ENCODE measurements around the gene SMARCB1. TPM values are rescaled to one million over a fixed set of nuclear protein-coding genes. Genes with fewer than 3 reads are reported as not detected.

Gene SMARCB1
- total and polyA plus RNA-seq, 2 of the 4 experiments (the other 2 are of a cell fraction) = 110 to 159 TPM

DNA sequence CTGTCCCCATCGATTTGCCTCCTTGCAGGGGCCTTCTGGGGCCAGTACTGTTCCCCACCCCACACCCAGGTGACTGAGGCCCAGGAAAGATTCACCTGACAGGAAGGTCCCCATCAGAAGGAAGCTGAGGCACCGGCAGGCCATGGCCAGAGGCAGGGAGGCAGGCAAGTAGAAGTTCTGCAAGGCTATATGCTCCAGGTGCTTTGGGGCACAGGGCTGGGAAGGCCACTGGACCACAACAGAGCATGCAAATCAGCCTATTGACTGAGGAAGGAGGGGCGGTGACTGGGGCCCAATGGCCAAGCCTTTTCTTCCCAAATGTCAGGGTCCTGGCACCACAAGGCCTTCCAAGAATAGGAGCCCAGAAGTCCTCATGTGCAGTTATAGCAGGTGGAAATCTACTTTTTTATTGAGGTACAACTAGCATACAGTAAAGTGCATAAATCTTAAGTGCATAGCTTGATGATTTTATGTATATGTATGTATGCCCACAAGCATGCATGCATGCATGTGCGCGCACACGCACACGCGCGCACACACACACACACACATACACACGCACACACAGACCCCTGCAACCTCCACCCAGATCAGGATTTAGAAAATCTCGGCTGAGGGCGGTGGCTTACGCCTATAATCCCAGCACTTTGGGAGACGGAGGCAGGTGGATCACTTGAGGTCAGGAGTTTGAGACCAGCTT is 32.4 kb upstream of the SMARCB1 start, which contains the start of gene VPREB3:
TSS of gene VPREB3 (minus strand) at position 206 of the 700 bp plus-strand sequence. CDS start at position 144, 62 bp downstream.
- Histone ChIP-seq H3K4me1 (ENCODE audit: control insufficient read depth, insufficient read depth, low read length) (peaks cover 4% of the 10 kb centered on the region), H3K23ac (ENCODE audit: low read depth, low read length) (no peak within 1 kb of the TSS), H2BK15ac (ENCODE audit: low read depth, low read length) (no peak within 1 kb of the TSS), H2BK20ac (ENCODE audit: low read depth, low read length) (no peak within 1 kb of the TSS), H3K79me1 (ENCODE audit: low read depth in 1 of 2, low read length in 2 of 2) (peaks cover 8 to 14% of the 10 kb centered on the region in 2 experiments; a peak in 3 of 4 replicates), H2AK9ac (replicated peaks; ENCODE audit: low read depth, low read length, poor library complexity) (peak within 1 kb of the TSS; percentile 24), H3K9me3 (ENCODE audit: control insufficient read depth, insufficient read depth, low read length) (no peaks in the 10 kb centered on the region), H3K4me3 (ENCODE audit: insufficient read depth, low read depth, low read length) (no peak within 1 kb of the TSS), H3K27me3 (ENCODE audit: control insufficient read depth, insufficient read depth, low read length) (0 out of 2 replicates have a peak, but pooled peaks cover 1% of the 10 kb centered on the region), H2AFZ (replicated peaks; ENCODE audit: low read length, poor library complexity) (no peak within 1 kb of the TSS), H3K36me3 (ENCODE audit: control insufficient read depth, insufficient read depth, low read length) (no peaks in the 10 kb centered on the region), H3K27ac (ENCODE audit: insufficient read depth, low read length) (no peak within 1 kb of the TSS), H4K5ac (ENCODE audit: low read depth, low read length) (no peak within 1 kb of the TSS), H2BK5ac (ENCODE audit: low read depth, low read length, poor library complexity, severe bottlenecking) (no peak within 1 kb of the TSS), H2AK5ac (ENCODE audit: low read depth, low read length) (no peak within 1 kb of the TSS), H4K91ac (ENCODE audit: insufficient read depth, low read depth, low read length) (no peak within 1 kb of the TSS), H3K4ac (ENCODE audit: low read depth, low read length) (no peak within 1 kb of the TSS), H3K9me1 (ENCODE audit: insufficient read depth, low read length) (peaks cover 5% of the 10 kb centered on the region), H3K4me2 (ENCODE audit: low read depth, low read length) (no peak within 1 kb of the TSS), H4K8ac (ENCODE audit: low read depth in 2 of 2, low read length in 2 of 2) (no peak within 1 kb of the TSS), H2BK120ac (ENCODE audit: low read depth, low read length) (no peak within 1 kb of the TSS), H3K56ac (ENCODE audit: extremely low read depth, insufficient read depth, low read length) (no peak within 1 kb of the TSS), H4K20me1 (ENCODE audit: insufficient read depth, low read length) (no peaks in the 10 kb centered on the region), H3K14ac (replicated peaks; ENCODE audit: low read depth, low read length) (no peak within 1 kb of the TSS), H3K18ac (ENCODE audit: low read depth, low read length) (no peak within 1 kb of the TSS), H3K9ac (ENCODE audit: low read depth, low read length) (no peak within 1 kb of the TSS)
- TF ChIP-seq SMC3 (IDR thresholded peaks at IDR 0.05; ENCODE audit: low read depth, low read length) (no peak), RCOR1 (IDR thresholded peaks at IDR 0.05; ENCODE audit: insufficient replicate concordance, low read length) (no peak), MXI1 (IDR thresholded peaks at IDR 0.05; ENCODE audit: borderline replicate concordance, low read depth, low read length) (no peak), CHD1 (IDR thresholded peaks at IDR 0.05; ENCODE audit: low read depth, low read length) (no peak), RAD21 (IDR thresholded peaks at IDR 0.05; ENCODE audit: low read length) (no peak), CEBPB (IDR thresholded peaks at IDR 0.05; ENCODE audit: low read depth, low read length) (no peak), POLR2A (IDR thresholded peaks at IDR 0.05; ENCODE audit: low read depth, low read length) (no peak), RFX5 (IDR thresholded peaks at IDR 0.05; ENCODE audit: low read depth, low read length) (no peak), FOS (IDR thresholded peaks at IDR 0.05; ENCODE audit: low read depth, low read length) (no peak), MAZ (IDR thresholded peaks at IDR 0.05; ENCODE audit: borderline replicate concordance, low read depth, low read length) (no peak), NFE2L2 (IDR thresholded peaks at IDR 0.05; ENCODE audit: low read depth, low read length) (no peak), BHLHE40 (IDR thresholded peaks at IDR 0.05; ENCODE audit: low read depth, low read length) (no peak), MAFK (IDR thresholded peaks at IDR 0.05; ENCODE audit: low read depth, low read length) (no peak)
- TF ChIP-seq, protein P1, sequence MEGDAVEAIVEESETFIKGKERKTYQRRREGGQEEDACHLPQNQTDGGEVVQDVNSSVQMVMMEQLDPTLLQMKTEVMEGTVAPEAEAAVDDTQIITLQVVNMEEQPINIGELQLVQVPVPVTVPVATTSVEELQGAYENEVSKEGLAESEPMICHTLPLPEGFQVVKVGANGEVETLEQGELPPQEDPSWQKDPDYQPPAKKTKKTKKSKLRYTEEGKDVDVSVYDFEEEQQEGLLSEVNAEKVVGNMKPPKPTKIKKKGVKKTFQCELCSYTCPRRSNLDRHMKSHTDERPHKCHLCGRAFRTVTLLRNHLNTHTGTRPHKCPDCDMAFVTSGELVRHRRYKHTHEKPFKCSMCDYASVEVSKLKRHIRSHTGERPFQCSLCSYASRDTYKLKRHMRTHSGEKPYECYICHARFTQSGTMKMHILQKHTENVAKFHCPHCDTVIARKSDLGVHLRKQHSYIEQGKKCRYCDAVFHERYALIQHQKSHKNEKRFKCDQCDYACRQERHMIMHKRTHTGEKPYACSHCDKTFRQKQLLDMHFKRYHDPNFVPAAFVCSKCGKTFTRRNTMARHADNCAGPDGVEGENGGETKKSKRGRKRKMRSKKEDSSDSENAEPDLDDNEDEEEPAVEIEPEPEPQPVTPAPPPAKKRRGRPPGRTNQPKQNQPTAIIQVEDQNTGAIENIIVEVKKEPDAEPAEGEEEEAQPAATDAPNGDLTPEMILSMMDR (conservative IDR thresholded peaks at IDR 0.05; ENCODE audit: low read depth, low read length) = no peak
- TF ChIP-seq, protein P2, sequence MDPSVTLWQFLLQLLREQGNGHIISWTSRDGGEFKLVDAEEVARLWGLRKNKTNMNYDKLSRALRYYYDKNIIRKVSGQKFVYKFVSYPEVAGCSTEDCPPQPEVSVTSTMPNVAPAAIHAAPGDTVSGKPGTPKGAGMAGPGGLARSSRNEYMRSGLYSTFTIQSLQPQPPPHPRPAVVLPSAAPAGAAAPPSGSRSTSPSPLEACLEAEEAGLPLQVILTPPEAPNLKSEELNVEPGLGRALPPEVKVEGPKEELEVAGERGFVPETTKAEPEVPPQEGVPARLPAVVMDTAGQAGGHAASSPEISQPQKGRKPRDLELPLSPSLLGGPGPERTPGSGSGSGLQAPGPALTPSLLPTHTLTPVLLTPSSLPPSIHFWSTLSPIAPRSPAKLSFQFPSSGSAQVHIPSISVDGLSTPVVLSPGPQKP (IDR thresholded peaks at IDR 0.05; ENCODE audit: borderline replicate concordance, low read depth, low read length) = no peak
- TF ChIP-seq, protein P3, sequence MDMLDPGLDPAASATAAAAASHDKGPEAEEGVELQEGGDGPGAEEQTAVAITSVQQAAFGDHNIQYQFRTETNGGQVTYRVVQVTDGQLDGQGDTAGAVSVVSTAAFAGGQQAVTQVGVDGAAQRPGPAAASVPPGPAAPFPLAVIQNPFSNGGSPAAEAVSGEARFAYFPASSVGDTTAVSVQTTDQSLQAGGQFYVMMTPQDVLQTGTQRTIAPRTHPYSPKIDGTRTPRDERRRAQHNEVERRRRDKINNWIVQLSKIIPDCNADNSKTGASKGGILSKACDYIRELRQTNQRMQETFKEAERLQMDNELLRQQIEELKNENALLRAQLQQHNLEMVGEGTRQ (IDR thresholded peaks at IDR 0.05; ENCODE audit: low read depth, low read length) = no peak
- dilution Hi-C loops (cut with HindIII; ENCODE audit: low sequenced_read_pairs, unreplicated experiment) (no loop called here), in situ Hi-C loops (cut with MboI; ENCODE audit: low sequenced_read_pairs) (no loop called here), intact Hi-C loops (cut with micrococcal nuclease) (no loop called here)
- ChIA-PET CTCF (interaction anchor here (0.7 kb wide), 1 partner anchor 1916 kb away, joined by 3 read pairs; no protein-coding TSS in a partner anchor), POLR2A (ENCODE audit: unreplicated experiment) (no interaction called here)
- WGBS, 2 experiments (ENCODE audit: extremely low coverage in 2 of 2, insufficient read length in 1 of 2) = 92% methylated on average over 2 of the region's 14 CpGs; no CpG with 5 or more reads in 1 of the 2 experiments
- DNase-seq (no peak), ATAC-seq (ENCODE audit: low read depth) (no peak)
- BruUV-seq (replicated peaks) = no TSS peak
